ENCODE measurements around the gene SPAG7.

DNA sequence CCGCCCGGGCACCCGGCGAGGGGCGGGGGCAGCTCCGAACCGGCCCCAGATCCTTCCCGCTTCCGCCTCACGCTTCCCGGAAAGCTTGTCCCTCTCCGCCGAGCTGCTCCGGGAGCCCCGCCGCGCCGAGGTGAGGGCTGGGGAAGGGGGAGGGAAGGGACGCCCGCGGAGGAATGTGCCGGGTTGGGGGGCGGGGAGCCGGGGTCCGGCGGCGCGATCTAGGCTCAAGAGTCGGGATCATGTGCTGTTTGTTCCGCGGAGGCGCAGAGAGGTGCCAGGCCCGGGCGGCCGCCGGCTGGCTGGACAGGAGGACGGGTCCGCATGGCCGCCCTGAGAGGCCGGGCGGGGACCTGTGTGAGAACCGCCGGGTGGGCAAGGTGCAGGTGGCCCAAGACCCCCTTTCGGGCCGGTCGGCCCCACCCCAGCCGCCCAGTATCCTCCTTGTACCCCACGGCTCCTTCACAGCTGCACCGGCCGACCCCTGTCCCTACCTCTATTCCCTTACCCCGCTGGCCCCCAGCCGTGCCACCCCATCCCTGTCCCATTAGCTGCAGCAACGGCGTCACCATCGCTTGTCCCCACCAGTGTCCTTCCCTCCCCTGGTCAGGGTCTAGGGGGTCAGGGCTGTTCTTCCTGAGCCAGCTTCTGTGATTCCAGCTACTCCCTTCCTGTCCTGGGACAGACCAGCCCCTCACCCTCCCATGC is 30.6 kb upstream of the SPAG7 start:
- TF ChIP-seq SP1 (IDR thresholded peaks at IDR 0.05) (no peak), RXRA (IDR thresholded peaks at IDR 0.05) (no peak), RAD21 (IDR thresholded peaks at IDR 0.05) (no peak)
- TF ChIP-seq, protein P1, sequence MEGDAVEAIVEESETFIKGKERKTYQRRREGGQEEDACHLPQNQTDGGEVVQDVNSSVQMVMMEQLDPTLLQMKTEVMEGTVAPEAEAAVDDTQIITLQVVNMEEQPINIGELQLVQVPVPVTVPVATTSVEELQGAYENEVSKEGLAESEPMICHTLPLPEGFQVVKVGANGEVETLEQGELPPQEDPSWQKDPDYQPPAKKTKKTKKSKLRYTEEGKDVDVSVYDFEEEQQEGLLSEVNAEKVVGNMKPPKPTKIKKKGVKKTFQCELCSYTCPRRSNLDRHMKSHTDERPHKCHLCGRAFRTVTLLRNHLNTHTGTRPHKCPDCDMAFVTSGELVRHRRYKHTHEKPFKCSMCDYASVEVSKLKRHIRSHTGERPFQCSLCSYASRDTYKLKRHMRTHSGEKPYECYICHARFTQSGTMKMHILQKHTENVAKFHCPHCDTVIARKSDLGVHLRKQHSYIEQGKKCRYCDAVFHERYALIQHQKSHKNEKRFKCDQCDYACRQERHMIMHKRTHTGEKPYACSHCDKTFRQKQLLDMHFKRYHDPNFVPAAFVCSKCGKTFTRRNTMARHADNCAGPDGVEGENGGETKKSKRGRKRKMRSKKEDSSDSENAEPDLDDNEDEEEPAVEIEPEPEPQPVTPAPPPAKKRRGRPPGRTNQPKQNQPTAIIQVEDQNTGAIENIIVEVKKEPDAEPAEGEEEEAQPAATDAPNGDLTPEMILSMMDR (IDR thresholded peaks at IDR 0.05; ENCODE audit: low read depth, low read length, missing input control): no peak
- TF ChIP-seq, protein P2, sequence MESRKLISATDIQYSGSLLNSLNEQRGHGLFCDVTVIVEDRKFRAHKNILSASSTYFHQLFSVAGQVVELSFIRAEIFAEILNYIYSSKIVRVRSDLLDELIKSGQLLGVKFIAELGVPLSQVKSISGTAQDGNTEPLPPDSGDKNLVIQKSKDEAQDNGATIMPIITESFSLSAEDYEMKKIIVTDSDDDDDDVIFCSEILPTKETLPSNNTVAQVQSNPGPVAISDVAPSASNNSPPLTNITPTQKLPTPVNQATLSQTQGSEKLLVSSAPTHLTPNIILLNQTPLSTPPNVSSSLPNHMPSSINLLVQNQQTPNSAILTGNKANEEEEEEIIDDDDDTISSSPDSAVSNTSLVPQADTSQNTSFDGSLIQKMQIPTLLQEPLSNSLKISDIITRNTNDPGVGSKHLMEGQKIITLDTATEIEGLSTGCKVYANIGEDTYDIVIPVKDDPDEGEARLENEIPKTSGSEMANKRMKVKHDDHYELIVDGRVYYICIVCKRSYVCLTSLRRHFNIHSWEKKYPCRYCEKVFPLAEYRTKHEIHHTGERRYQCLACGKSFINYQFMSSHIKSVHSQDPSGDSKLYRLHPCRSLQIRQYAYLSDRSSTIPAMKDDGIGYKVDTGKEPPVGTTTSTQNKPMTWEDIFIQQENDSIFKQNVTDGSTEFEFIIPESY (IDR thresholded peaks at IDR 0.05): no peak
